GM20000 (cell line): ENCODE results near the gene SLC41A1.
"Not testable (repeated sequence)": the region's sequence is repeated elsewhere in the genome, so short reads cannot be mapped to it uniquely, and the experiment has no call there.

Experiments used
- DNase-seq: peaks from one replicate; pipeline ENCODE4 v3.0.0; 2012; ENCODE audit warnings: low spot score
- CTCF ChIP-seq: IDR thresholded peaks from 2 replicates; pipeline ENCODE4 v1.5.1; 2012; ENCODE audit warnings: mild to moderate bottlenecking, control low read depth; ENCODE audit errors: extremely low read depth, missing control alignments

The SLC41A1 gene

GRCh38 chr1:205832326-205832751 lies 19.3 kb upstream of the SLC41A1 start:
- DNase-seq: no peak
- no peak for TF ChIP-seq CTCF

GRCh38 chr1:205827623-205828022 lies 14.6 kb upstream of the SLC41A1 start:
- TF ChIP-seq CTCF: no peak
- no peak for DNase-seq

GRCh38 chr1:205826995-205827394 lies 14.0 kb upstream of the SLC41A1 start:
- TF ChIP-seq CTCF: no peak
- DNase-seq: no peak

- DNase-seq: peak; percentile 50
These were observed 13.2 kb upstream of the SLC41A1 start for GRCh38 chr1:205826016-205826806.

GRCh38 chr1:205824180-205824579 lies 11.2 kb upstream of the SLC41A1 start:
- DNase-seq: no peak
- no peak for TF ChIP-seq CTCF

More at GRCh38 chr1:205826016-205826806, 13.2 kb upstream of the SLC41A1 start:
- TF ChIP-seq CTCF: no peak

- not testable (repeated sequence) for DNase-seq
These were observed 10.3 kb upstream of the SLC41A1 start for GRCh38 chr1:205823260-205823659.

- TF ChIP-seq CTCF: no peak
- no peak for DNase-seq
These were observed 9.4 kb upstream of the SLC41A1 start for GRCh38 chr1:205822397-205822796.

- DNase-seq: no peak
- no peak for TF ChIP-seq CTCF
These were observed 5.0 kb upstream of the SLC41A1 start for GRCh38 chr1:205817988-205818387.
